ENCODE data around the gene AFF1.

The AFF1 gene

GRCh38 chr4:87147116-87147515, 212.3 kb downstream of the AFF1 start:
- POLR2A ChIA-PET: no interaction called here
- CTCF ChIA-PET: interaction anchor here (0.6 to 2.3 kb wide), 3 partner anchors 88 to 224 kb away, joined by 3 to 8 read pairs (median 3); no protein-coding TSS in a partner anchor
- DNase-seq (ENCODE audit: low read depth, low spot score): no peak
- no peak for TF ChIP-seq CTCF (IDR thresholded peaks at IDR 0.05; ENCODE audit: insufficient read depth, low read length, missing control alignments)
- H3K4me3 ChIP-seq (ENCODE audit: low read depth, low read length): no peak overlapping the region

DNA sequence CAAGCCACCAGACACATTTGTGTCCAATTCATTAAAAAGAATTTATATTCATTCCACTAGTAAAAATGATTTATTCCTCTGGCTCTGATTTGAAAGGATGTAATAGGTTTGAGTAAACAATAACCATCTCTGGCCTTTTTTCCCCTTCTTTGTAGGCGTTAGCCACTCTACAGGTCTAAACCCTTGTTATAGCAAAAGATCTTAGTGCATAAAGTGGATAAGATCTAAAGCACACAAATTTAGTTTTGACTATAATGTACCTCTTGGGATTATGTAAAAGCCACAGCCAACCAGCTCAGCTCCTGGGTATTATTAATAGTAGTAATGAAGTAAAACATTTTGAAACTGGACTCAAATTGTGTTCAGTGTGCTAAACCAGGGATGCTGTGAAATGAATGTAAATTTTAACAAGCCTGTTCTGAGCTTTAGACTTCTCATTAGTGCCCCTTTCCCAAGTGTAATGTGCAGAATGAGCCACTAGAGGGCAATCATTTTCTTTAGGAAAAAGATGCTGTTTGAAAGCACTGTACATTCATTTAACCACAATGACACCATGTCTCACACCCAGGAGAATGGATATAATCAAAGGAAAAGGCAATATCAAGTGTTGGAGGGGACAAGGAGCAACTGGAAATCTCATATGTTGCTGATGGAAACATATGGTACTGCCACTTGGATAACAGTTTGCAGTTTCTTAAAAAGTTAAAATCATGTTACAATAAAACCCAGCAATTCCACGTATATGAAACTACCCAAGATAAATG, 215.9 kb downstream of the AFF1 start:
- no peak overlapping the region for H3K4me3 ChIP-seq (ENCODE audit: low read depth, low read length)
- ChIA-PET CTCF (interaction anchor here (0.5 to 5.3 kb wide), 42 partner anchors 9 to 317 kb away, joined by 3 to 124 read pairs (median 4); partner anchors contain the start of gene KLHL8), POLR2A (no interaction called here)
- peak; percentile 71 for TF ChIP-seq CTCF (IDR thresholded peaks at IDR 0.05; ENCODE audit: insufficient read depth, low read length, missing control alignments)
- peak; percentile 38 for DNase-seq (ENCODE audit: low read depth, low spot score)

GRCh38 chr4:87151730-87152129, 216.9 kb downstream of the AFF1 start:
- no peak for DNase-seq (ENCODE audit: low read depth, low spot score)
- CTCF ChIA-PET: interaction anchor here (0.9 to 5.3 kb wide), 24 partner anchors 9 to 315 kb away, joined by 3 to 124 read pairs (median 4); partner anchors contain the start of gene KLHL8
- H3K4me3 ChIP-seq (ENCODE audit: low read depth, low read length): no peak overlapping the region
- TF ChIP-seq CTCF (IDR thresholded peaks at IDR 0.05; ENCODE audit: insufficient read depth, low read length, missing control alignments): no peak
- POLR2A ChIA-PET: no interaction called here

DNA sequence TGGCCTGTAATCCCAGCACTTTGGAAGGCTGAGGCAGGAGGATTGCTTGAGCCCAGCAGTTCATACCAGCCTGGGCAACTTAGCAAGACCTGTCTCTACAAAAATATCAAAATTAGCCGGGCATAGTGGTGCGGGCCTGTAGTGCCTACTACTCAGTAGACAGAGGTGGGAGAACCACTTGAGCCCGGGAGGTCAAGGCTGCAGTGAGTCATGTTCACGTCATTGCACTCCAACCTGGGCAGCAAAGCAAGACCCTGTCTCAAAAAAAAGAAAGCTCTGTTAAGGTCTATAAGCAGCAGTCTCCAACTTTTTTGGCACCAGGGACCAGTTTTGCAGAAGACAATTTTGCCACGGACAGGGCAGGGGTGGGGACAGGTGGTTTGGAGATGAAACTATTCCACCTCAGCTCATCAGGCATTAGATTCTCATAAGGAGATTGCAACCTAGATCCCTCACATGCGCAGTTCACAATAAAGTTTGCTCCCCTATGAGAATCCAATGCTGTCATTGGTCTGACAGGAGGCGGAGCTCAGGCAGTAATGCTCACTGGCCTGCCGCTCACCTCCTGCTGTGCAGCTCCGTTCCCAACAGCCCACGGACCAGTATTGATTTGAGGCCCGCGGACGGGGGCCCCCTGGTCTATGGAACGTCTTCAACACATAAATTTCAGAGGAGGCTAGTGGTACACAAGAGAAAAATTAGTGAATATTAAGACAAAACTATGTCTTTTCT, 217.7 kb downstream of the AFF1 start:
- TF ChIP-seq CTCF (IDR thresholded peaks at IDR 0.05; ENCODE audit: insufficient read depth, low read length, missing control alignments): no peak
- POLR2A ChIA-PET: no interaction called here
- DNase-seq (ENCODE audit: low read depth, low spot score): no peak
- CTCF ChIA-PET: interaction anchor here (0.9 to 5.3 kb wide), 15 partner anchors 8 to 314 kb away, joined by 3 to 124 read pairs (median 6); partner anchors contain the start of gene KLHL8
- no peak overlapping the region for H3K4me3 ChIP-seq (ENCODE audit: low read depth, low read length)

- CTCF ChIA-PET: interaction anchor here (1.0 to 5.3 kb wide), 5 partner anchors 25 to 230 kb away, joined by 3 to 124 read pairs (median 3); no protein-coding TSS in a partner anchor
- POLR2A ChIA-PET: no interaction called here
- no peak for TF ChIP-seq CTCF (IDR thresholded peaks at IDR 0.05; ENCODE audit: insufficient read depth, low read length, missing control alignments)
- no peak for DNase-seq (ENCODE audit: low read depth, low spot score)
- H3K4me3 ChIP-seq (ENCODE audit: low read depth, low read length): no peak overlapping the region
Observed at GRCh38 chr4:87153078-87153870, 218.5 kb downstream of the AFF1 start.
